GM19452 (cell line): Measurements from ENCODE around the gene CLRN1.
A peak's percentile ranks its signal among the peaks of the same experiment; 100 is the strongest.

Experiments
- ATAC-seq: cut with Tn5 transposase; IDR thresholded peaks from one replicate; pipeline ENCODE4 v1.9.1; 2021; ENCODE audit not compliant: unreplicated experiment

The CLRN1 gene

GRCh38 chr3:150978566-150979148 lies 6.1 kb upstream of the CLRN1 start:
- ATAC-seq, result no peak

GRCh38 chr3:150975992-150976368 lies 3.5 kb upstream of the CLRN1 start:
- no peak for ATAC-seq

- ATAC-seq, result no peak
Measured at GRCh38 chr3:150975086-150975991, 2.8 kb upstream of the CLRN1 start.

GRCh38 chr3:150970665-150971324 lies 1.7 kb downstream of the CLRN1 start:
- no peak for ATAC-seq

GRCh38 chr3:150968341-150969035 lies 4.0 kb downstream of the CLRN1 start:
- no peak for ATAC-seq

GRCh38 chr3:150965436-150965835 lies 7.1 kb downstream of the CLRN1 start:
- no peak for ATAC-seq

- no peak for ATAC-seq
Measured at GRCh38 chr3:150961949-150962348, 10.6 kb downstream of the CLRN1 start.

GRCh38 chr3:150960708-150961684 lies 11.5 kb downstream of the CLRN1 start:
- ATAC-seq, result no peak

- ATAC-seq, result no peak
Measured at GRCh38 chr3:150958683-150959082, 13.8 kb downstream of the CLRN1 start.

- ATAC-seq, result no peak
Measured at GRCh38 chr3:150956376-150956775, 16.2 kb downstream of the CLRN1 start.

- no peak for ATAC-seq
Measured at GRCh38 chr3:150951923-150952322, 20.6 kb downstream of the CLRN1 start.

- ATAC-seq, result no peak
Measured at GRCh38 chr3:150945226-150946032, 27.1 kb downstream of the CLRN1 start.

GRCh38 chr3:150942221-150942620 lies 30.3 kb downstream of the CLRN1 start:
- ATAC-seq, result no peak

GRCh38 chr3:150936693-150937092 lies 35.8 kb downstream of the CLRN1 start:
- peak; percentile 92 for ATAC-seq

GRCh38 chr3:150933473-150933995 lies 39.0 kb downstream of the CLRN1 start:
- ATAC-seq, result no peak

GRCh38 chr3:150931745-150932144 lies 40.8 kb downstream of the CLRN1 start:
- no peak for ATAC-seq

GRCh38 chr3:150930839-150931238 lies 41.7 kb downstream of the CLRN1 start:
- no peak for ATAC-seq

GRCh38 chr3:150928234-150928633 lies 44.3 kb downstream of the CLRN1 start:
- no peak for ATAC-seq

GRCh38 chr3:150926328-150926727 lies 46.2 kb downstream of the CLRN1 start:
- ATAC-seq, result no peak
